Activated CD8-positive, alpha-beta memory T cell treated with anti-CD3 and anti-CD28 coated beads, Interleukin-2, amount 10 ng/mL, durations not matched to agents 7 days and 5 days (primary cell): ENCODE measurements around the gene SNAP47. TPM values are rescaled to one million over a fixed set of nuclear protein-coding genes. Genes with fewer than 3 reads are reported as not detected.
A peak's percentile ranks its signal among the peaks of the same experiment; 100 is the strongest.
"Not testable (repeated sequence)": the region's sequence is repeated elsewhere in the genome, so short reads cannot be mapped to it uniquely, and the experiment has no call there.

Experiments used
- ATAC-seq: fragments of 150-1000 bp; cut with Tn5 transposase; one replicate; pipeline ENCODE4 v1.10.0; 2021; ENCODE audit warnings: moderate library complexity
- CTCF ChIA-PET: fragments of 350-600 bp; sonication (Branson Sonifier 250); formaldehyde crosslinking; loops from one replicate; lab custom pipeline; 2021; ENCODE audit warnings: antibody characterized with exemption; lab: Charles Lee
- DNase-seq: peaks from one replicate; pipeline ENCODE4 v3.0.0-alpha.2; 2020
- H3K27ac Mint-ChIP-seq: one replicate; pipeline ENCODE4 v1.8.0; 2021; ENCODE audit warnings: mild to moderate bottlenecking, mixed read lengths
- H3K27me3 Mint-ChIP-seq: one replicate; pipeline ENCODE4 v1.8.0; 2021; ENCODE audit warnings: mixed read lengths
- H3K36me3 Mint-ChIP-seq: one replicate; pipeline ENCODE4 v1.8.0; 2021; ENCODE audit warnings: mild to moderate bottlenecking, mixed read lengths
- H3K4me1 Mint-ChIP-seq: one replicate; pipeline ENCODE4 v1.8.0; 2021; ENCODE audit warnings: mixed read lengths
- H3K4me3 Mint-ChIP-seq: one replicate; pipeline ENCODE4 v1.8.0; 2021; ENCODE audit warnings: mild to moderate bottlenecking, moderate library complexity, mixed read lengths
- H3K9me3 Mint-ChIP-seq: one replicate; pipeline ENCODE4 v1.8.0; 2022; ENCODE audit warnings: low read depth, mixed read lengths
- total RNA-seq, 2 experiments: library from RNA; stranded (reverse); gene quantifications; one replicate each; pipeline ENCODE4 v1.2.3, GENCODE V29; 2021

The SNAP47 gene
- total RNA-seq: 10 to 100 TPM; 33.9 to 35.3 TPM

DNA sequence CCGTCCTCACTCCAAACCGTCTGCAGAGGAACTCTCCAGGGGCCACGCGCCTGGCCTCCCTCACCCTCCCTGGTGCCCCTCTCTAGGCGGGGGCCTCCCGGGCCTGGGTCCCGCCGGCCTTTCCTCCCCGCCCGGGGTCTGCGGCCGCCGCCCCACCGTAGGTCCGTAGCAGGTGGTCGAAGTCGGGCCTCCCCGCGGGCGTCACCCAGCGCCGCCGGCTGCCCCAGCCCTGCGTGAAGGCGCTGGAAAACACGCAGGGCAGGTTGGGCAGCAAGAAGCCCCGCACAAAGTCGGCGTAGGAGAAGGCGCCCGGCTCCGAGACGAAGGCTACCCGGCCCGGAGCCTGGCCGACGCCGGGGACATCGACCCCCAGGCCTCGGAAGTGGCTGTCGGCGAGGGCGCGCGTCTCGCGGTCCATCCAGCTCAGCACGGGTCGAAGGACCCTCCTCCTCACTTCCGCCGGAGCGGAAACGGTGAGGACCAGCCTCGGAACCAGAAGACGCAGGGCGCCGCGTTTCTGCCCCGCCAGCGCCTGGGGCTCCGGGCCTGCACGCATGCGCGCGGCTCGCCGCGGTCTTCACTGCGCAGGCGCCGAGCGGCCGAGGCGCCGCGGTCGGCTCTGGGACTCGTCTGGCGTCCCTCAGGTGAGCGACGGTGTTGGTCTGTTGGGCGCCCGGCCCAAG lies at the start of gene SNAP47, which contains the start of gene JMJD4:
Gene SNAP47 (plus strand): TSS at position 580 of the 683 bp plus-strand sequence. CDS start 12,302 bp downstream, outside the sequence.
Gene JMJD4 (minus strand): TSS at position 447 of the 683 bp plus-strand sequence. CDS start 29 bp downstream, at position 418.
- H3K9me3 Mint-ChIP-seq: no peaks in the 10 kb centered on the region
- peaks cover 38% of the 10 kb centered on the region for H3K4me1 Mint-ChIP-seq
- no peaks in the 10 kb centered on the region for H3K27me3 Mint-ChIP-seq

GRCh38 chr1:227685807-227686206 lies 49.4 kb upstream of the SNAP47 start:
- Mint-ChIP-seq H3K4me1 (no peaks in the 10 kb centered on the region), H3K36me3 (no peaks in the 10 kb centered on the region), H3K4me3 (no peak overlapping the region), H3K27me3 (no peaks in the 10 kb centered on the region), H3K27ac (no peak overlapping the region), H3K9me3 (peaks cover 12% of the 10 kb centered on the region)
- CTCF ChIA-PET: no interaction called here
- ATAC-seq (no peak), DNase-seq (no peak)

More for the DNA sequence above, at the start of gene SNAP47, which contains the start of gene JMJD4:
- CTCF ChIA-PET: interaction anchor here (0.7 to 1.0 kb wide), 2 partner anchors 26 to 1276 kb away, joined by 3 to 4 read pairs; no protein-coding TSS in a partner anchor
- Mint-ChIP-seq H3K36me3 (peaks cover 11% of the 10 kb centered on the region), H3K4me3 (peak within 1 kb of the TSS; percentile 89), H3K27ac (peak within 1 kb of the TSS; percentile 87)
- ATAC-seq (peak; percentile 95), DNase-seq (peak; percentile 95)

GRCh38 chr1:227697321-227697864 lies 37.8 kb upstream of the SNAP47 start:
- H3K27me3 Mint-ChIP-seq: no peaks in the 10 kb centered on the region
- CTCF ChIA-PET: no interaction called here
- no peak for ATAC-seq
- no peak overlapping the region for H3K4me3 Mint-ChIP-seq
- H3K36me3 Mint-ChIP-seq: peaks cover 6% of the 10 kb centered on the region
- H3K4me1 Mint-ChIP-seq: no peaks in the 10 kb centered on the region
- peaks cover 23% of the 10 kb centered on the region for H3K9me3 Mint-ChIP-seq
- no peak overlapping the region for H3K27ac Mint-ChIP-seq
- DNase-seq: no peak

DNA sequence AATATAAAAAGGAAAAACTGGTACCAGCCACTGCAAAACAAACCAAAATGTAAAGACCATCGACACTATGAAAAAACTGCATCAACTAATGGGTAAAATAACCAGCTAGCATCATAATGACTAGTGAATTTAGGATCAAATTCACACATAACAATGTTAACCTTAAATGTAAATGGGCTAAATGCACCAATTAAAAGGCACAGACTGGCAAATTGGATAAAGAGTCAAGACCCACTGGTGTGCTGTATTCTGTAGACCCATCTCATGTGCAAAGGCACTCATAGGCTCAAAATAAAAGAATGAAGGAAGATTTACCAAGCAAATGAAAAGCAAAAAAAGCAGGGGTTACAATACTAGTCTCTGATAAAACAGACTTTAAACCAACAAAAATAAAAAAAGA lies 33.6 kb upstream of the SNAP47 start:
- DNase-seq, H3K4me3 Mint-ChIP-seq, H3K27me3 Mint-ChIP-seq, H3K27ac Mint-ChIP-seq, H3K36me3 Mint-ChIP-seq, ATAC-seq, CTCF ChIA-PET, H3K4me1 Mint-ChIP-seq: not testable (repeated sequence)
- H3K9me3 Mint-ChIP-seq: peaks cover 35% of the 10 kb centered on the region

GRCh38 chr1:227707846-227708245 lies 27.4 kb upstream of the SNAP47 start:
- H3K9me3 Mint-ChIP-seq: peaks cover 24% of the 10 kb centered on the region
- H3K4me3 Mint-ChIP-seq: peak overlapping the region; percentile 2
- ATAC-seq: peak; percentile 49
- H3K27me3 Mint-ChIP-seq: no peaks in the 10 kb centered on the region
- peaks cover 12% of the 10 kb centered on the region for H3K36me3 Mint-ChIP-seq
- H3K4me1 Mint-ChIP-seq: peaks cover 10% of the 10 kb centered on the region
- CTCF ChIA-PET: no interaction called here
- DNase-seq: no peak
- peak overlapping the region; percentile 51 for H3K27ac Mint-ChIP-seq

DNA sequence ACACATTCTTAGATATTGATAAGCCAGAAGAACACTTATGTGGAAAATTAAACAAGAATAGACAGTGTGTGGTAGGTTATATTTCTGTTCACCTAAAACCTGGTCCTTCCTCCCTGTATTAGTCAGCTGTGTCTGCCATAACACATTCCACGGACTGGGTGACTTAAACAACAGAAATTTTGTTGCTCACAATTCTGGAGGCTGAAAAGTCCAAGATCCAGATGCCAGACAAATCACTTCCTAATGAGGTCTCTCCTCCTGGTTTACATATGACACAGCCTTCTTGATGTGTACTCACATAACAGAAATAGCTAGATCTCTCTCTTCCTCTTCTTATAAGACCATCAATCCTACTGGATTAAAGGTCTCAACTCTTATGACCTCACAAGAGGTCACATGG lies 25.8 kb upstream of the SNAP47 start:
- Mint-ChIP-seq H3K4me1 (peaks cover 10% of the 10 kb centered on the region), H3K27me3 (no peaks in the 10 kb centered on the region), H3K4me3 (no peak overlapping the region), H3K27ac (no peak overlapping the region), H3K36me3 (peaks cover 12% of the 10 kb centered on the region), H3K9me3 (peaks cover 19% of the 10 kb centered on the region)
- no peak for ATAC-seq
- DNase-seq: no peak
- CTCF ChIA-PET: no interaction called here

- ATAC-seq: not testable (repeated sequence)
Observed at GRCh38 chr1:227710474-227710873, 24.8 kb upstream of the SNAP47 start.

GRCh38 chr1:227712648-227713047 lies 22.6 kb upstream of the SNAP47 start:
- peaks cover 6% of the 10 kb centered on the region for H3K4me1 Mint-ChIP-seq
- no peak for ATAC-seq
- H3K9me3 Mint-ChIP-seq: peaks cover 22% of the 10 kb centered on the region

More at GRCh38 chr1:227710474-227710873, 24.8 kb upstream of the SNAP47 start:
- CTCF ChIA-PET, H3K4me1 Mint-ChIP-seq, DNase-seq, H3K27me3 Mint-ChIP-seq, H3K27ac Mint-ChIP-seq, H3K4me3 Mint-ChIP-seq: not testable (repeated sequence)
- Mint-ChIP-seq H3K36me3 (peaks cover 11% of the 10 kb centered on the region), H3K9me3 (peaks cover 20% of the 10 kb centered on the region)

GRCh38 chr1:227718932-227719331 lies 16.3 kb upstream of the SNAP47 start:
- CTCF ChIA-PET: no interaction called here
- Mint-ChIP-seq H3K27me3 (peaks cover 3% of the 10 kb centered on the region), H3K4me1 (no peaks in the 10 kb centered on the region), H3K9me3 (peaks cover 38% of the 10 kb centered on the region), H3K27ac (no peak overlapping the region), H3K36me3 (peaks cover 12% of the 10 kb centered on the region), H3K4me3 (no peak overlapping the region)
- no peak for DNase-seq
- no peak for ATAC-seq

More at GRCh38 chr1:227712648-227713047, 22.6 kb upstream of the SNAP47 start:
- H3K27ac Mint-ChIP-seq: no peak overlapping the region
- H3K27me3 Mint-ChIP-seq: peaks cover 3% of the 10 kb centered on the region
- no peak overlapping the region for H3K4me3 Mint-ChIP-seq
- peaks cover 8% of the 10 kb centered on the region for H3K36me3 Mint-ChIP-seq
- no peak for DNase-seq
- CTCF ChIA-PET: no interaction called here

GRCh38 chr1:227723474-227723873 lies 11.8 kb upstream of the SNAP47 start:
- H3K27ac Mint-ChIP-seq: no peak overlapping the region
- peaks cover 12% of the 10 kb centered on the region for H3K27me3 Mint-ChIP-seq
- DNase-seq (no peak), ATAC-seq (no peak)
- peaks cover 16% of the 10 kb centered on the region for H3K36me3 Mint-ChIP-seq
- no peak overlapping the region for H3K4me3 Mint-ChIP-seq
- H3K4me1 Mint-ChIP-seq: peaks cover 6% of the 10 kb centered on the region
- CTCF ChIA-PET: no interaction called here
- peaks cover 34% of the 10 kb centered on the region for H3K9me3 Mint-ChIP-seq

DNA sequence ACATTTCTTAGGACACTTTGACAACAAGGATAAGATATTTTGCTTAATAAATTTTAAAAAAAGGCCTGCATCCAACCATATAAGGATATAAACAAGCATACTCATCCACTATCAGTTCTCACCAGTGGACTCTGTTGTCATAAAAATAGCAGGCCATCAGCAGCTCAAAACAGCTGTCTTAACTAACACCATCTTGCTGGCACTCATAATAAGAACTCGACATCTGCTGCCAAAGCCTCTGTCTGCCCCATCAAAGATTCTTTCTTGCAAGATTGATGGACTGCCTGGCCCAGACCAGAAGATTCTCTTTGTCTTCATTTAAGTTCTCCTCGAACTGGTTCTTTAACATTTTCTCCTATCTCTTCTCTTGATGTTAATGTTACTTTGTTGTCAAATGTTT lies 10.2 kb upstream of the SNAP47 start:
- Mint-ChIP-seq H3K4me3 (no peak overlapping the region), H3K27ac (no peak overlapping the region), H3K9me3 (peaks cover 24% of the 10 kb centered on the region), H3K27me3 (peaks cover 12% of the 10 kb centered on the region), H3K36me3 (peaks cover 16% of the 10 kb centered on the region), H3K4me1 (peaks cover 14% of the 10 kb centered on the region)
- DNase-seq: no peak
- no peak for ATAC-seq
- CTCF ChIA-PET: no interaction called here

- Mint-ChIP-seq H3K27ac (no peak overlapping the region), H3K9me3 (peaks cover 19% of the 10 kb centered on the region), H3K27me3 (peaks cover 12% of the 10 kb centered on the region), H3K36me3 (peaks cover 17% of the 10 kb centered on the region), H3K4me1 (peaks cover 16% of the 10 kb centered on the region), H3K4me3 (no peak overlapping the region)
- DNase-seq: no peak
- CTCF ChIA-PET: no interaction called here
- no peak for ATAC-seq
Observed at GRCh38 chr1:227726318-227726717, 8.9 kb upstream of the SNAP47 start.

- Mint-ChIP-seq H3K36me3 (peaks cover 15% of the 10 kb centered on the region), H3K4me3 (no peak overlapping the region), H3K27ac (no peak overlapping the region), H3K27me3 (peaks cover 12% of the 10 kb centered on the region), H3K9me3 (peaks cover 16% of the 10 kb centered on the region), H3K4me1 (peaks cover 16% of the 10 kb centered on the region)
- DNase-seq (no peak), ATAC-seq (no peak)
- CTCF ChIA-PET: no interaction called here
Observed at GRCh38 chr1:227726924-227727599, 8.2 kb upstream of the SNAP47 start.
